ENCODE results near the gene C19orf53. TPM values are rescaled to one million over a fixed set of nuclear protein-coding genes. Genes with fewer than 3 reads are reported as not detected.

C19orf53 gene
- polyA plus RNA-seq, 2 donors: 135 to 174 TPM

DNA sequence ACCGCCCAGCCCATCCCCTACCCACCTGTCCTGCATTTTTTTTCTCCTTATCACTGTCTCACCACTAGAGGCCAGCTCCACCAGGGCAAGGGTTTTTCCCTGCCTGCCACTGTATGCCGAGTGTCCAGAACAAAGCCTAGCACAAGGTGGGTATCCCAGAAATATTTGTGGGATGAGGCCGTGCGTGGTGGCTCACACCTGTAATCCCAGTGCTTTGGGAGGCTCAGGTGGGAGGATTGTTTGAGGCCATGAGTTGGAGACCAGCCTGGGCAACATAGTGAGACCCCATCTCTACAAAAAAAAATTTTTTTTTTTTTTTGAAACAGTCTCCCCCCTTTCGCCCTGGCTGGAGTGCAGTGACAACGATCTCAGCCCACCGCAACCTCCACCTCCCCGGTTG is 12.8 kb upstream of the C19orf53 start:
- WGBS, 2 donors: 84 to 96% methylated on average over 8 of the region's 8 CpGs
- Histone ChIP-seq H3K27me3 (ENCODE audit: control insufficient read depth in 1 of 2, insufficient read depth in 2 of 2, low read length in 2 of 2) (no peaks in the 10 kb centered on the region), H3K27ac (ENCODE audit: low read depth in 2 of 2, low read length in 1 of 2) (no peak overlapping the region), H3K9me3 (ENCODE audit: control insufficient read depth in 2 of 2, insufficient read depth in 1 of 2, low read depth in 1 of 2, low read length in 1 of 2) (no peaks in the 10 kb centered on the region), H3K36me3 (ENCODE audit: control insufficient read depth in 2 of 2, insufficient read depth in 2 of 2, low read length in 1 of 2) (peaks cover 4 to 36% of the 10 kb centered on the region in 2 donors), H3K4me3 (ENCODE audit: low read depth in 1 of 2, low read length in 2 of 2) (no peak overlapping the region), H3K4me1 (ENCODE audit: control insufficient read depth in 2 of 2, insufficient read depth in 2 of 2, low read length in 1 of 2) (peaks cover 3 to 9% of the 10 kb centered on the region in 2 donors)

DNA sequence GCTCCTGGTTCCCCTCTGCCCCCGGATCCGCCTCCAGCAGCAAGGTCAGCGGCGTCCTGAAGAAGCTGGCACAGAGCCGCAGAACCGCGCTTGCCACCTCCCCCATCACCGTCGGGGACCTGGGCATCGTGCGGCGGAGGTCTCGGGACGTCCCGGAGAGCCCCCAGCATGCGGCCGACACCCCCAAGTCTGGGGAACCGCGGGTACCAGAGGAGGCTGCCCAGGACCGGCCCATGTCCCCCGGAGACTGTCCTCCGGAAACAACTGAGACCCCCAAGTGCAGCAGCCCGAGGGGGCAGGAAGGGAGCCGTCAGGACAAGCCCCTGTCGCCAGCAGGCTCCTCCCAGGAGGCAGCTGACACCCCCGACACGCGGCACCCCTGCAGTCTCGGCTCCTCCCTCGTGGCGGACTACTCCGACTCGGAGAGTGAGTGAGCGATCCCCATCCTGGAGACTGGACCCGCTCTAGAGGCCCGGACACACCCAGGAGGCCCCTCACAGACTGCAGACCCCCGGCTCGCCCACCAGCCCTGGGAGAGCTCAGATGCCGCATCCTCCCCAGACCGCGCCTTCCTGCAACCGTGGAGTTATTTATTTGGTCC is 11.5 kb upstream of the C19orf53 start:
- H3K36me3 ChIP-seq (ENCODE audit: control insufficient read depth in 2 of 2, insufficient read depth in 2 of 2, low read length in 1 of 2): peaks cover 0 to 26% of the 10 kb centered on the region in 2 donors
- H3K27ac ChIP-seq (ENCODE audit: low read depth in 2 of 2, low read length in 1 of 2): no peak overlapping the region
- no peak overlapping the region for H3K4me3 ChIP-seq (ENCODE audit: low read depth in 1 of 2, low read length in 2 of 2)
- 87 to 88% methylated on average over 42 of the region's 42 CpGs for WGBS, 2 donors
- peaks cover 3 to 9% of the 10 kb centered on the region in 2 donors for H3K4me1 ChIP-seq (ENCODE audit: control insufficient read depth in 2 of 2, insufficient read depth in 2 of 2, low read length in 1 of 2)
- H3K27me3 ChIP-seq (ENCODE audit: control insufficient read depth in 1 of 2, insufficient read depth in 2 of 2, low read length in 2 of 2): no peaks in the 10 kb centered on the region
- no peaks in the 10 kb centered on the region for H3K9me3 ChIP-seq (ENCODE audit: control insufficient read depth in 2 of 2, insufficient read depth in 1 of 2, low read depth in 1 of 2, low read length in 1 of 2)

GRCh38 chr19:13763265-13763664 is 11.0 kb upstream of the C19orf53 start:
- no peaks in the 10 kb centered on the region for H3K27me3 ChIP-seq (ENCODE audit: control insufficient read depth in 1 of 2, insufficient read depth in 2 of 2, low read length in 2 of 2)
- peaks cover 0 to 25% of the 10 kb centered on the region in 2 donors for H3K36me3 ChIP-seq (ENCODE audit: control insufficient read depth in 2 of 2, insufficient read depth in 2 of 2, low read length in 1 of 2)
- H3K9me3 ChIP-seq (ENCODE audit: control insufficient read depth in 2 of 2, insufficient read depth in 1 of 2, low read depth in 1 of 2, low read length in 1 of 2): no peaks in the 10 kb centered on the region
- H3K4me1 ChIP-seq (ENCODE audit: control insufficient read depth in 2 of 2, insufficient read depth in 2 of 2, low read length in 1 of 2): peaks cover 3 to 9% of the 10 kb centered on the region in 2 donors
- WGBS, 2 donors: 86 to 93% methylated on average over 3 of the region's 3 CpGs
- H3K4me3 ChIP-seq (ENCODE audit: low read depth in 1 of 2, low read length in 2 of 2): no peak overlapping the region
- no peak overlapping the region for H3K27ac ChIP-seq (ENCODE audit: low read depth in 2 of 2, low read length in 1 of 2)

DNA sequence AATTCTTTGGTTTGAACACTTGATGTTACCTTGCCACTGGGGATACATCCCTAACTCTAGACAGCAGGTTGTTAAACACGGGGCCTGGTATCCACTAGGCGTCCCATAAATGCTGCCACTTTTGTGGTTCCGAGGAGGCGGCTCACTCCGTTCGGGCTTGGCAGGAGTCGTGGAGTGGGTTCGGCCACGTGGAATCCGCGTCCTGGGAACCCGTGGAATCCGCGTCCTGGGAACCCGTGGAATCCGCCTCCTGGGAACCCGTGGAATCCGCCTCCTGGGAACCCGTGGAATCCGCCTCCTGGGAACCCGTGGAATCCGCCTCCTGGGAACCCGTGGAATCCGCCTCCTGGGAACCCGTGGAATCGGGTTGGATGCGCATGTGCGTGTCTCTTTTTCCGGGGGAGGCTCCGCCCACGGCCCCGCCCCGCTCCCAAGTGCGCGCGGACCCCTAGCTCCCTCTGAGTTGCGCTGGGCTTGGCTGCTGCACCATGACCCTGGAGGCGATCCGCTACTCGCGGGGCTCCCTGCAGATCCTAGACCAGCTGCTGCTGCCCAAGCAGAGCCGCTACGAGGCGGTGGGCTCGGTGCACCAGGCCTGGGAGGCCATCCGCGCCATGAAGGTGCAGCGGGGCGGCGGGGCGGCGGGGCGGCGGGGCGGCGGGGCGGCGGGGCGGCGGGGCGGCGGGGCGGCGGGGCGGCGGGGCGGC is 10.0 kb upstream of the C19orf53 start, which contains the start of gene MRI1:
TSS of gene MRI1 (plus strand) at position 422 of the 707 bp plus-strand sequence. CDS start at position 489, 67 bp downstream.
- peak within 1 kb of the TSS; percentile 79 to 94 for H3K4me3 ChIP-seq (ENCODE audit: low read depth in 1 of 2, low read length in 2 of 2)
- WGBS, 2 donors: 1 to 13% methylated on average over 49 to 66 of the region's 67 CpGs
- peak within 1 kb of the TSS; percentile 69 to 74 for H3K27ac ChIP-seq (ENCODE audit: low read depth in 2 of 2, low read length in 1 of 2)
- peaks cover 3 to 9% of the 10 kb centered on the region in 2 donors for H3K4me1 ChIP-seq (ENCODE audit: control insufficient read depth in 2 of 2, insufficient read depth in 2 of 2, low read length in 1 of 2)
- H3K36me3 ChIP-seq (ENCODE audit: control insufficient read depth in 2 of 2, insufficient read depth in 2 of 2, low read length in 1 of 2): peaks cover 0 to 23% of the 10 kb centered on the region in 2 donors
- no peaks in the 10 kb centered on the region for H3K27me3 ChIP-seq (ENCODE audit: control insufficient read depth in 1 of 2, insufficient read depth in 2 of 2, low read length in 2 of 2)
- no peaks in the 10 kb centered on the region for H3K9me3 ChIP-seq (ENCODE audit: control insufficient read depth in 2 of 2, insufficient read depth in 1 of 2, low read depth in 1 of 2, low read length in 1 of 2)

DNA sequence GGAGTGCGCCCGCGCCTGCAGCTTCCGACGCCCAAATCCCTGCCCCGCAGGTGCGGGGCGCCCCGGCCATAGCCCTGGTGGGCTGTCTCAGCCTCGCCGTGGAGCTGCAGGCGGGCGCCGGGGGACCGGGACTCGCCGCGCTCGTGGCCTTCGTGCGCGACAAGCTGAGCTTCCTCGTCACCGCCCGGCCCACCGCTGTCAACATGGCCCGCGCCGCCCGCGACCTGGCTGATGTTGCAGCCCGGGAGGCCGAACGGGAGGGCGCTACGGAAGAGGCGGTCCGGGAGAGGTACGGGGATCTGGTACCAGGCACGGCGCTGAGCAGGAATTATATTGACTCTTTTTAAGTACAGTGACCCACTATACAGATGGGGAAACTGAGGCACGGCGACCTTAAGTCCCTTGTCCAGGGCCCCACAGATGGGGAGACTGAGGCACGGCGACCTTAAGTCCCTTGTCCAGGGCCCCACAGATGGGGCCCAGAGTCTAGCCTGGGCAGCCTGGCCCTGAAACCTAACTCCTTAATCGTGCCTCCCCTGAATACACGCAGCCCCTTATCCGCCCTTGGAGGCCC is 9.3 kb upstream of the C19orf53 start:
- Histone ChIP-seq H3K36me3 (ENCODE audit: control insufficient read depth in 2 of 2, insufficient read depth in 2 of 2, low read length in 1 of 2) (peaks cover 0 to 23% of the 10 kb centered on the region in 2 donors), H3K4me1 (ENCODE audit: control insufficient read depth in 2 of 2, insufficient read depth in 2 of 2, low read length in 1 of 2) (peaks cover 3 to 9% of the 10 kb centered on the region in 2 donors), H3K27me3 (ENCODE audit: control insufficient read depth in 1 of 2, insufficient read depth in 2 of 2, low read length in 2 of 2) (no peaks in the 10 kb centered on the region), H3K4me3 (ENCODE audit: low read depth in 1 of 2, low read length in 2 of 2) (peak overlapping the region; percentile 79 to 94), H3K27ac (ENCODE audit: low read depth in 2 of 2, low read length in 1 of 2) (peak overlapping the region; percentile 48 to 74), H3K9me3 (ENCODE audit: control insufficient read depth in 2 of 2, insufficient read depth in 1 of 2, low read depth in 1 of 2, low read length in 1 of 2) (no peaks in the 10 kb centered on the region)
- 1 to 2% methylated on average over 29 to 48 of the region's 48 CpGs for whole genome bisulfite sequencing, 2 donors

- H3K27me3 ChIP-seq (ENCODE audit: control insufficient read depth in 1 of 2, insufficient read depth in 2 of 2, low read length in 2 of 2): no peaks in the 10 kb centered on the region
- H3K4me1 ChIP-seq (ENCODE audit: control insufficient read depth in 2 of 2, insufficient read depth in 2 of 2, low read length in 1 of 2): peaks cover 3 to 9% of the 10 kb centered on the region in 2 donors
- H3K36me3 ChIP-seq (ENCODE audit: control insufficient read depth in 2 of 2, insufficient read depth in 2 of 2, low read length in 1 of 2): peaks cover 0 to 23% of the 10 kb centered on the region in 2 donors
- H3K27ac ChIP-seq (ENCODE audit: low read depth in 2 of 2, low read length in 1 of 2): peak overlapping the region; percentile 48 to 74
- WGBS, 2 donors: 55 to 58% methylated on average over 19 of the region's 19 CpGs
- peak overlapping the region; percentile 79 to 94 for H3K4me3 ChIP-seq (ENCODE audit: low read depth in 1 of 2, low read length in 2 of 2)
- H3K9me3 ChIP-seq (ENCODE audit: control insufficient read depth in 2 of 2, insufficient read depth in 1 of 2, low read depth in 1 of 2, low read length in 1 of 2): no peaks in the 10 kb centered on the region
Measured at GRCh38 chr19:13765395-13766094, 8.7 kb upstream of the C19orf53 start.

- H3K27ac ChIP-seq (ENCODE audit: low read depth in 2 of 2, low read length in 1 of 2): no peak overlapping the region
- H3K4me1 ChIP-seq (ENCODE audit: control insufficient read depth in 2 of 2, insufficient read depth in 2 of 2, low read length in 1 of 2): peaks cover 3 to 9% of the 10 kb centered on the region in 2 donors
- no peaks in the 10 kb centered on the region for H3K9me3 ChIP-seq (ENCODE audit: control insufficient read depth in 2 of 2, insufficient read depth in 1 of 2, low read depth in 1 of 2, low read length in 1 of 2)
- peaks cover 0 to 20% of the 10 kb centered on the region in 2 donors for H3K36me3 ChIP-seq (ENCODE audit: control insufficient read depth in 2 of 2, insufficient read depth in 2 of 2, low read length in 1 of 2)
- H3K27me3 ChIP-seq (ENCODE audit: control insufficient read depth in 1 of 2, insufficient read depth in 2 of 2, low read length in 2 of 2): no peaks in the 10 kb centered on the region
- H3K4me3 ChIP-seq (ENCODE audit: low read depth in 1 of 2, low read length in 2 of 2): no peak overlapping the region
- WGBS, 2 donors: 98% methylated on average over 3 of the region's 3 CpGs
Measured at GRCh38 chr19:13766095-13766481, 8.2 kb upstream of the C19orf53 start.

DNA sequence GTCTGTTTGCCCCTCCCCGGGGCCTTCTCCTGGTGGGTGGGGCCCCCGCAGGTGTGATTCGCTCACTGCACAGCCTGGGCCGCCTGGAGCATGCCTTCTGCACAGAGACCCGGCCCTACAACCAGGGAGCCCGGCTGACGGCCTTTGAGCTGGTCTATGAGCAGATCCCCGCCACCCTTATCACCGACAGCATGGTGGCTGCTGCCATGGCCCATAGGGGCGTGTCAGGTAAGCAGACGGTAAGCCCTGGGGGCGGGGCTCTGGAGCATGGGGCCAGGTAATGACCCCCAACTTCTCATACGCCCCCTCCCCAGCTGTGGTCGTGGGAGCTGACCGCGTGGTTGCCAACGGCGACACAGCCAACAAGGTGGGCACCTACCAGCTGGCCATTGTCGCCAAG is 5.7 kb upstream of the C19orf53 start:
- H3K27me3 ChIP-seq (ENCODE audit: control insufficient read depth in 1 of 2, insufficient read depth in 2 of 2, low read length in 2 of 2): no peaks in the 10 kb centered on the region
- 90 to 92% methylated on average over 19 of the region's 19 CpGs for WGBS, 2 donors
- H3K4me3 ChIP-seq (ENCODE audit: low read depth in 1 of 2, low read length in 2 of 2): no peak overlapping the region
- H3K27ac ChIP-seq (ENCODE audit: low read depth in 2 of 2, low read length in 1 of 2): no peak overlapping the region
- H3K4me1 ChIP-seq (ENCODE audit: control insufficient read depth in 2 of 2, insufficient read depth in 2 of 2, low read length in 1 of 2): peaks cover 3 to 9% of the 10 kb centered on the region in 2 donors
- no peaks in the 10 kb centered on the region for H3K9me3 ChIP-seq (ENCODE audit: control insufficient read depth in 2 of 2, insufficient read depth in 1 of 2, low read depth in 1 of 2, low read length in 1 of 2)
- H3K36me3 ChIP-seq (ENCODE audit: control insufficient read depth in 2 of 2, insufficient read depth in 2 of 2, low read length in 1 of 2): peaks cover 0 to 9% of the 10 kb centered on the region in 2 donors

GRCh38 chr19:13770013-13770635 is 4.1 kb upstream of the C19orf53 start:
- H3K4me1 ChIP-seq (ENCODE audit: control insufficient read depth in 2 of 2, insufficient read depth in 2 of 2, low read length in 1 of 2): peaks cover 3 to 5% of the 10 kb centered on the region in 2 donors
- no peaks in the 10 kb centered on the region for H3K9me3 ChIP-seq (ENCODE audit: control insufficient read depth in 2 of 2, insufficient read depth in 1 of 2, low read depth in 1 of 2, low read length in 1 of 2)
- no peak overlapping the region for H3K4me3 ChIP-seq (ENCODE audit: low read depth in 1 of 2, low read length in 2 of 2)
- WGBS, 2 donors: 84 to 86% methylated on average over 16 of the region's 16 CpGs
- H3K27me3 ChIP-seq (ENCODE audit: control insufficient read depth in 1 of 2, insufficient read depth in 2 of 2, low read length in 2 of 2): no peaks in the 10 kb centered on the region
- H3K36me3 ChIP-seq (ENCODE audit: control insufficient read depth in 2 of 2, insufficient read depth in 2 of 2, low read length in 1 of 2): peaks cover 0 to 9% of the 10 kb centered on the region in 2 donors
- no peak overlapping the region for H3K27ac ChIP-seq (ENCODE audit: low read depth in 2 of 2, low read length in 1 of 2)

All from esophagus (tissue), 2 donors.